ENCODE data around the gene ARL15. TPM values are rescaled to one million over a fixed set of nuclear protein-coding genes. Genes with fewer than 3 reads are reported as not detected.

ARL15 gene
- total RNA-seq, 1 donor from 2014 or later, result 16.9 TPM

GRCh38 chr5:53971131-53971530 is 339.2 kb downstream of the ARL15 start:
- TF ChIP-seq, protein P1, sequence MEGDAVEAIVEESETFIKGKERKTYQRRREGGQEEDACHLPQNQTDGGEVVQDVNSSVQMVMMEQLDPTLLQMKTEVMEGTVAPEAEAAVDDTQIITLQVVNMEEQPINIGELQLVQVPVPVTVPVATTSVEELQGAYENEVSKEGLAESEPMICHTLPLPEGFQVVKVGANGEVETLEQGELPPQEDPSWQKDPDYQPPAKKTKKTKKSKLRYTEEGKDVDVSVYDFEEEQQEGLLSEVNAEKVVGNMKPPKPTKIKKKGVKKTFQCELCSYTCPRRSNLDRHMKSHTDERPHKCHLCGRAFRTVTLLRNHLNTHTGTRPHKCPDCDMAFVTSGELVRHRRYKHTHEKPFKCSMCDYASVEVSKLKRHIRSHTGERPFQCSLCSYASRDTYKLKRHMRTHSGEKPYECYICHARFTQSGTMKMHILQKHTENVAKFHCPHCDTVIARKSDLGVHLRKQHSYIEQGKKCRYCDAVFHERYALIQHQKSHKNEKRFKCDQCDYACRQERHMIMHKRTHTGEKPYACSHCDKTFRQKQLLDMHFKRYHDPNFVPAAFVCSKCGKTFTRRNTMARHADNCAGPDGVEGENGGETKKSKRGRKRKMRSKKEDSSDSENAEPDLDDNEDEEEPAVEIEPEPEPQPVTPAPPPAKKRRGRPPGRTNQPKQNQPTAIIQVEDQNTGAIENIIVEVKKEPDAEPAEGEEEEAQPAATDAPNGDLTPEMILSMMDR (conservative IDR thresholded peaks at IDR 0.05), result no peak
- Mint-ChIP-seq H3K27ac (no peak overlapping the region), H3K9me3 (peaks cover 4% of the 10 kb centered on the region), H3K27me3 (no peaks in the 10 kb centered on the region), H3K36me3 (no peaks in the 10 kb centered on the region), H3K4me3 (no peak overlapping the region), H3K4me1 (ENCODE audit: unreplicated experiment) (no peaks in the 10 kb centered on the region)
- no peak for DNase-seq (ENCODE audit: extremely low spot score, unreplicated experiment)

DNA sequence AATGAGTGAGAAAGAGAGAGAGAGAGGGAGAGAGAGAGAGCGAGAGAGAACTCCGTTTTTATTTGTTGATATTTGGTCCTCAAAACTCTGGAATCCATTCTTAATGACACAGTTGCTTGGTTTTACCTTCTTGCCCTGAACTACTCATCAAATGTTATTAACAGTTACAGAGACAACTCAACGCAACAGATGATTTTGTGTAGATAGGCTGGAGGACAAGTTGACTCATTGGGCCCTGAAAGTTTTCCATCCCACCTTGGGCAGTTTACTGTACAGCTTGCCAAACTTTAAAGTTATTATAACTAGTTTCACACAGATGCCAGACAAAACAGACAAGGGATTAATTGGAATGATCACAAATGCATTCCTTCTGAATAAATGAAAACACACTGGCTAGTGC is 339.9 kb downstream of the ARL15 start:
- no peaks in the 10 kb centered on the region for H3K9me3 Mint-ChIP-seq
- H3K36me3 Mint-ChIP-seq, result no peaks in the 10 kb centered on the region
- H3K27ac Mint-ChIP-seq, result no peak overlapping the region
- no peak for DNase-seq (ENCODE audit: extremely low spot score, unreplicated experiment)
- TF ChIP-seq, protein P1 (conservative IDR thresholded peaks at IDR 0.05), result no peak
- no peaks in the 10 kb centered on the region for H3K27me3 Mint-ChIP-seq
- no peak overlapping the region for H3K4me3 Mint-ChIP-seq
- H3K4me1 Mint-ChIP-seq (ENCODE audit: unreplicated experiment), result no peaks in the 10 kb centered on the region

- no peaks in the 10 kb centered on the region for H3K27me3 Mint-ChIP-seq
- no peak overlapping the region for H3K27ac Mint-ChIP-seq
- no peak overlapping the region for H3K4me3 Mint-ChIP-seq
- no peaks in the 10 kb centered on the region for H3K4me1 Mint-ChIP-seq (ENCODE audit: unreplicated experiment)
- TF ChIP-seq, protein P1 (conservative IDR thresholded peaks at IDR 0.05), result no peak
- DNase-seq (ENCODE audit: extremely low spot score, unreplicated experiment), result no peak
- no peaks in the 10 kb centered on the region for H3K9me3 Mint-ChIP-seq
- H3K36me3 Mint-ChIP-seq, result no peaks in the 10 kb centered on the region
These were observed 341.1 kb downstream of the ARL15 start for GRCh38 chr5:53969176-53969730.

- Mint-ChIP-seq H3K9me3 (no peaks in the 10 kb centered on the region), H3K4me3 (no peak overlapping the region), H3K4me1 (ENCODE audit: unreplicated experiment) (no peaks in the 10 kb centered on the region), H3K27ac (no peak overlapping the region), H3K27me3 (no peaks in the 10 kb centered on the region), H3K36me3 (no peaks in the 10 kb centered on the region)
- no peak for DNase-seq (ENCODE audit: extremely low spot score, unreplicated experiment)
- TF ChIP-seq, protein P1 (conservative IDR thresholded peaks at IDR 0.05), result no peak
These were observed 344.9 kb downstream of the ARL15 start for GRCh38 chr5:53965459-53965858.

GRCh38 chr5:53963958-53964357 is 346.4 kb downstream of the ARL15 start:
- no peaks in the 10 kb centered on the region for H3K9me3 Mint-ChIP-seq
- TF ChIP-seq, protein P1 (conservative IDR thresholded peaks at IDR 0.05), result no peak
- no peak for DNase-seq (ENCODE audit: extremely low spot score, unreplicated experiment)
- H3K4me1 Mint-ChIP-seq (ENCODE audit: unreplicated experiment), result no peaks in the 10 kb centered on the region
- no peak overlapping the region for H3K4me3 Mint-ChIP-seq
- no peaks in the 10 kb centered on the region for H3K36me3 Mint-ChIP-seq
- no peak overlapping the region for H3K27ac Mint-ChIP-seq
- no peaks in the 10 kb centered on the region for H3K27me3 Mint-ChIP-seq

DNA sequence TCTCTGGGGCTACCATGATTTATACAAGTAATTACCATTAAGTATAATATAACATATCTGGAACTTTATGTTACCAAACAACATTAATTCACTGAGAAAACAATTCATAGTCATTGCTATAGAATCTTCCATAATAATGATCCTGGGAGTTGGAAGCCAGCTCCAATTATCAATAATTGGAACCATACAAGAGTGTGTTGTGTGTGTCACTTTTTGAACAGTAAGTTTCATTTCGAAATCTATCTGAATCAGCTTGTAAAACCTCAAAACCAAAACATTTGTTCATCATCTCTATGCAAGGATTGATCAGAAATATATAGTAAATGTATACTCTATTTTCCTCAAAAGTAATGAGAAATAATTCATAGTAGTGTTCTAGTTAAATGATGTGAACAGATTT is 348.1 kb downstream of the ARL15 start:
- Mint-ChIP-seq H3K4me3 (no peak overlapping the region), H3K9me3 (peaks cover under 1% of the 10 kb centered on the region), H3K4me1 (ENCODE audit: unreplicated experiment) (no peaks in the 10 kb centered on the region), H3K27ac (no peak overlapping the region), H3K27me3 (no peaks in the 10 kb centered on the region), H3K36me3 (no peaks in the 10 kb centered on the region)
- TF ChIP-seq, protein P1 (conservative IDR thresholded peaks at IDR 0.05), result no peak
- no peak for DNase-seq (ENCODE audit: extremely low spot score, unreplicated experiment)
